H9 (cell line): ENCODE results near the gene ARHGEF10L. TPM values are rescaled to one million over a fixed set of nuclear protein-coding genes. Genes with fewer than 3 reads are reported as not detected.
A peak's percentile ranks its signal among the peaks of the same experiment; 100 is the strongest.

Experiments used
- DNase-seq: peaks from one replicate; pipeline ENCODE4 v3.0.0-alpha.2; 2017
- H2AFZ ChIP-seq: one replicate; pipeline ENCODE4 v1.6.1; 2013; ENCODE audit warnings: mild to moderate bottlenecking, low read length, control low read depth, moderate library complexity
- H2AK5ac ChIP-seq: 2 replicates; pipeline ENCODE4 v1.6.1; 2013; ENCODE audit warnings: low read length, control low read depth, mixed read lengths; ENCODE audit not compliant: insufficient read length
- H2BK120ac ChIP-seq: one replicate; pipeline ENCODE4 v1.6.1; 2013; ENCODE audit warnings: low read depth, mild to moderate bottlenecking, low read length, control low read depth, inconsistent platforms; ENCODE audit not compliant: poor library complexity, severe bottlenecking
- H2BK12ac ChIP-seq: 2 replicates; pipeline ENCODE4 v1.6.1; 2013; ENCODE audit warnings: low read length, control low read depth, mixed read lengths, low read depth; ENCODE audit not compliant: insufficient read length
- H2BK15ac ChIP-seq: 2 replicates; pipeline ENCODE4 v1.6.1; 2013; ENCODE audit warnings: low read depth, low read length, control low read depth
- H2BK20ac ChIP-seq: one replicate; pipeline ENCODE4 v1.6.1; 2013; ENCODE audit warnings: low read depth, mild to moderate bottlenecking, low read length, control low read depth, inconsistent platforms; ENCODE audit not compliant: poor library complexity, severe bottlenecking
- H2BK5ac ChIP-seq: 2 replicates; pipeline ENCODE4 v1.6.1; 2013; ENCODE audit warnings: low read length, control low read depth, mixed read lengths; ENCODE audit not compliant: insufficient read length
- H3K14ac ChIP-seq: 2 replicates; pipeline ENCODE4 v1.6.1; 2013; ENCODE audit warnings: low read length, control low read depth; ENCODE audit not compliant: insufficient read depth
- H3K18ac ChIP-seq: 2 replicates; pipeline ENCODE4 v1.6.1; 2013; ENCODE audit warnings: low read depth, mild to moderate bottlenecking, mixed read lengths, low read length, control low read depth; ENCODE audit not compliant: insufficient read length
- H3K23ac ChIP-seq: 2 replicates; pipeline ENCODE4 v1.6.1; 2013; ENCODE audit warnings: low read length, control low read depth, mixed read lengths, low read depth; ENCODE audit not compliant: insufficient read length
- H3K23me2 ChIP-seq: 2 replicates; pipeline ENCODE4 v1.6.1; 2013; ENCODE audit warnings: low read depth, mild to moderate bottlenecking, mixed read lengths, low read length, control low read depth; ENCODE audit not compliant: insufficient read length, poor library complexity, severe bottlenecking
- H3K27ac ChIP-seq: 2 replicates; pipeline ENCODE4 v1.5.1; 2013; ENCODE audit warnings: low read length, control low read depth, mixed read lengths, low read depth; ENCODE audit not compliant: insufficient read length
- H3K27me3 ChIP-seq: 2 replicates; pipeline ENCODE4 v1.6.1; 2013; ENCODE audit warnings: low read length, control low read depth, inconsistent platforms; ENCODE audit not compliant: insufficient read depth
- H3K4ac ChIP-seq: 2 replicates; pipeline ENCODE4 v1.6.1; 2013; ENCODE audit warnings: low read depth, mild to moderate bottlenecking, control low read depth, inconsistent platforms, low read length, moderate library complexity
- H3K4me1 ChIP-seq: 2 replicates; pipeline ENCODE4 v1.6.1; 2013; ENCODE audit warnings: low read length, control low read depth, inconsistent platforms; ENCODE audit not compliant: insufficient read depth
- H3K4me2 ChIP-seq: 2 replicates; pipeline ENCODE4 v1.6.1; 2013; ENCODE audit warnings: low read length, control low read depth, mixed read lengths; ENCODE audit not compliant: insufficient read length, insufficient read depth
- H3K56ac ChIP-seq: 2 replicates; pipeline ENCODE4 v1.6.1; 2013; ENCODE audit warnings: low read depth, mild to moderate bottlenecking, mixed read lengths, low read length, control low read depth; ENCODE audit not compliant: insufficient read length
- H3K79me1 ChIP-seq: 2 replicates; pipeline ENCODE4 v1.6.1; 2013; ENCODE audit warnings: low read depth, mild to moderate bottlenecking, moderate library complexity, low read length, control low read depth, inconsistent platforms; ENCODE audit not compliant: insufficient read depth, poor library complexity, severe bottlenecking
- H3K79me2 ChIP-seq: 2 replicates; pipeline ENCODE4 v1.6.1; 2013; ENCODE audit warnings: low read length, control low read depth, inconsistent platforms; ENCODE audit not compliant: insufficient read depth
- H3K9ac ChIP-seq: 2 replicates; pipeline ENCODE4 v1.6.1; 2013; ENCODE audit warnings: low read length, control low read depth, mixed read lengths; ENCODE audit not compliant: insufficient read length; ENCODE audit errors: extremely low read depth
- H3K9me3 ChIP-seq: one replicate; pipeline ENCODE4 v1.6.1; 2013; ENCODE audit warnings: low read depth, low read length, inconsistent platforms; ENCODE audit not compliant: control insufficient read depth
- H3T11ph ChIP-seq: one replicate; pipeline ENCODE4 v1.6.1; 2013; ENCODE audit warnings: mild to moderate bottlenecking, low read length, control low read depth, inconsistent platforms
- H4K20me1 ChIP-seq: one replicate; pipeline ENCODE4 v1.6.1; 2013; ENCODE audit not compliant: control insufficient read depth, insufficient read length, insufficient read depth
- H4K5ac ChIP-seq: 2 replicates; pipeline ENCODE4 v1.6.1; 2013; ENCODE audit warnings: low read depth, mild to moderate bottlenecking, mixed read lengths, low read length, control low read depth; ENCODE audit not compliant: insufficient read length
- H4K8ac ChIP-seq: replicated peaks from 2 replicates; pipeline ENCODE4 v1.6.1; 2013; ENCODE audit warnings: low read length, control low read depth, mixed read lengths, low read depth; ENCODE audit not compliant: insufficient read length
- H4K91ac ChIP-seq: 2 replicates; pipeline ENCODE4 v1.6.1; 2013; ENCODE audit warnings: low read depth, mild to moderate bottlenecking, moderate library complexity, mixed read lengths, low read length, control low read depth; ENCODE audit not compliant: insufficient read length
- H3K27ac Mint-ChIP-seq, 3 experiments: 2 replicates in 2 of 3; 3 replicates in 1 of 3; pipeline ENCODE4 v1.8.0; 2020 to 2021; ENCODE audit warnings: mixed read lengths in 3 of 3, mild to moderate bottlenecking in 1 of 3, moderate library complexity in 1 of 3
- H3K27me3 Mint-ChIP-seq: 2 replicates; pipeline ENCODE4 v1.8.0; 2021; ENCODE audit warnings: low read depth, mild to moderate bottlenecking, moderate library complexity, mixed read lengths
- H3K36me3 Mint-ChIP-seq, 3 experiments: 2 replicates in 2 of 3; 3 replicates in 1 of 3; pipeline ENCODE4 v1.8.0; 2020 to 2021; ENCODE audit warnings: low read depth in 3 of 3, mixed read lengths in 3 of 3; ENCODE audit not compliant: insufficient read depth in 1 of 3
- H3K4me1 Mint-ChIP-seq, 2 experiments: 2 replicates each; pipeline ENCODE4 v1.8.0; 2020; ENCODE audit warnings: mixed read lengths in 2 of 2
- H3K4me3 Mint-ChIP-seq, 2 experiments: 2 replicates in 1 of 2; 3 replicates in 1 of 2; pipeline ENCODE4 v1.8.0; 2020 to 2021; ENCODE audit warnings: mild to moderate bottlenecking in 2 of 2, mixed read lengths in 2 of 2, moderate library complexity in 1 of 2
- H3K9me3 Mint-ChIP-seq, 2 experiments: 2 replicates in 1 of 2; 3 replicates in 1 of 2; pipeline ENCODE4 v1.8.0; 2020; ENCODE audit warnings: mild to moderate bottlenecking in 2 of 2, mixed read lengths in 2 of 2, moderate library complexity in 1 of 2
- CTCF ChIP-seq: fragments of 200-600 bp; sonication (generic); conservative IDR thresholded peaks from 3 replicates; pipeline ENCODE4 v1.8.0; 2021; ENCODE audit warnings: antibody characterized with exemption, mild to moderate bottlenecking
- WGBS: extraction: QIAGEN DNeasy Blood & Tissue Kit; methylation state at CpG from one replicate; pipeline ENCODE4 v1.1.7; 2013; ENCODE audit warnings: missing lambda C conversion rate, low lambda C conversion rate, mixed read lengths; ENCODE audit not compliant: insufficient read length; ENCODE audit errors: extremely low coverage; 5-methylcytosine and 5-hydroxymethylcytosine counted together
- total RNA-seq: library from RNA; stranded (reverse); gene quantifications from 2 replicates; pipeline ENCODE4 v1.2.1, GENCODE V29; 2021

ARHGEF10L gene
- total RNA-seq, 1 experiment from 2014 or later = 20.2 TPM

- H3K9ac ChIP-seq = no peak overlapping the region
These were observed 42.8 kb downstream of the ARHGEF10L start for GRCh38 chr1:17582124-17582774.

More at GRCh38 chr1:17582124-17582774, 42.8 kb downstream of the ARHGEF10L start:
- no peaks in the 10 kb centered on the region for H3K27me3 Mint-ChIP-seq
- no peaks in the 10 kb centered on the region; a peak in 1 of 5 replicates for H3K9me3 Mint-ChIP-seq
- Histone ChIP-seq H3K27me3 (no peaks in the 10 kb centered on the region), H2BK20ac (no peak overlapping the region), H3K4ac (no peak overlapping the region), H3K4me2 (no peak overlapping the region), H3K23me2 (no peaks in the 10 kb centered on the region), H4K5ac (no peak overlapping the region), H3K79me2 (peaks cover 8% of the 10 kb centered on the region; the same call in 1 of the 2 replicates), H4K20me1 (no peaks in the 10 kb centered on the region), H3T11ph (no peak overlapping the region), H3K79me1 (no peaks in the 10 kb centered on the region), H2BK5ac (no peak overlapping the region), H2BK120ac (no peak overlapping the region), H3K56ac (no peak overlapping the region), H3K4me1 (peaks cover 10% of the 10 kb centered on the region; the same call in 1 of the 2 replicates), H3K14ac (no peak overlapping the region), H3K23ac (no peak overlapping the region), H3K27ac (no peak overlapping the region), H4K91ac (no peak overlapping the region), H2AFZ (no peak overlapping the region), H3K9me3 (no peaks in the 10 kb centered on the region), H2AK5ac (no peak overlapping the region), H2BK12ac (no peak overlapping the region), H4K8ac (no peak overlapping the region), H3K18ac (no peak overlapping the region), H2BK15ac (no peak overlapping the region)
- H3K36me3 Mint-ChIP-seq = peaks cover 0 to 20% (median 6%) of the 10 kb centered on the region in 3 experiments; a peak in 5 of 7 replicates
- H3K27ac Mint-ChIP-seq = peak overlapping the region; percentile 72 to 89 (median 82); a peak in 6 of 7 replicates
- WGBS = no CpG with 5 or more reads among the region's 11 CpGs
- peaks cover 54 to 66% of the 10 kb centered on the region in 2 experiments for H3K4me1 Mint-ChIP-seq
- H3K4me3 Mint-ChIP-seq = no peak overlapping the region
- DNase-seq = no peak
- no peak for TF ChIP-seq CTCF
